Activated T-cell treated with anti-CD3 and anti-CD28 coated beads, Interleukin-2, amount 50 U/mL, for 4 hours (primary cell): ENCODE measurements around the gene USP48. TPM values are rescaled to one million over a fixed set of nuclear protein-coding genes. Genes with fewer than 3 reads are reported as not detected.

Source experiments
- total RNA-seq, 3 donors: library from RNA; stranded (reverse); gene quantifications; one replicate each; pipeline ENCODE4 v1.2.1, GENCODE V29; 2021

The USP48 gene
- total RNA-seq, 3 donors from 2014 or later: 49.0 to 52.2 (median 50.6) TPM

Other genes starting within 250 kb of the USP48 start
- gene RAP1GAP, start 113.8 kb downstream of the USP48 start, total RNA-seq: 1 to 10 TPM in 2 of 3 donors, under 1 TPM in 1; 0.46 to 1.4 (median 1.2) TPM
- gene LDLRAD2, start 29.1 kb upstream of the USP48 start, total RNA-seq: under 1 TPM in 1 of 3 donors, not detected in 2; 0.05 TPM
- 1 to 10 TPM in 2 of 3 donors, under 1 TPM in 1; 0.92 to 1.7 (median 1.2) TPM for gene HSPG2, start 154.2 kb upstream of the USP48 start, total RNA-seq
- gene CELA3B, start 193.9 kb upstream of the USP48 start, total RNA-seq: 1 to 10 TPM; 2.2 to 5.3 (median 3.6) TPM
- 1 to 10 TPM; 4.0 to 8.1 (median 6.9) TPM for gene CELA3A, start 218.5 kb upstream of the USP48 start, total RNA-seq